Measurements from ENCODE around the gene PLEK.

GRCh38 chr2:68388358-68388757 is 23.3 kb downstream of the PLEK start:
- TF ChIP-seq CTCF (IDR thresholded peaks at IDR 0.05) (no peak), POLR2A (IDR thresholded peaks at IDR 0.05) (no peak)
